HepG2 (cell line): ENCODE measurements around the gene TRIM72. TPM values are rescaled to one million over a fixed set of nuclear protein-coding genes. Genes with fewer than 3 reads are reported as not detected.

Source experiments
- BCL6 ChIP-seq: IDR thresholded peaks from 2 replicates; pipeline ENCODE4 v1.6.1; 2016; ENCODE audit warnings: missing genetic modification reagents, missing compliant biosample characterization
- HMG20B ChIP-seq: conservative IDR thresholded peaks from 2 replicates; pipeline ENCODE4 v1.6.1; 2016; ENCODE audit warnings: missing genetic modification reagents, missing compliant biosample characterization
- MED8 ChIP-seq: sonication (generic); formaldehyde crosslinking; IDR thresholded peaks from 2 replicates; pipeline ENCODE4 v1.8.1; 2023; ENCODE audit warnings: mild to moderate bottlenecking, missing genetic modification reagents; ENCODE audit not compliant: insufficient replicate concordance
- POLR2AphosphoS2 ChIP-seq: IDR thresholded peaks from 2 replicates; pipeline ENCODE4 v1.6.1; 2011; ENCODE audit warnings: low read depth, low read length, improper control_type of control experiment
- RAD21 ChIP-seq: fragments of 450-650 bp; formaldehyde crosslinking; IDR thresholded peaks from 2 replicates; pipeline ENCODE4 v1.5.0; 2020; ENCODE audit warnings: mild to moderate bottlenecking
- RBFOX2 ChIP-seq: fragments of 200-400 bp; formaldehyde crosslinking; IDR thresholded peaks from 2 replicates; pipeline ENCODE4 v1.6.1; 2017; ENCODE audit warnings: low read depth, mild to moderate bottlenecking, low read length
- RBM22 ChIP-seq: fragments of 200-400 bp; formaldehyde crosslinking; optimal IDR thresholded peaks from 2 replicates; pipeline ENCODE3; 2017; ENCODE audit warnings: mild to moderate bottlenecking, low read length, moderate library complexity
- SP140L ChIP-seq: sonication (generic); formaldehyde crosslinking; IDR thresholded peaks from 2 replicates; pipeline ENCODE4 v1.4.0; 2020; ENCODE audit warnings: missing genetic modification reagents, borderline replicate concordance
- ZNF33B ChIP-seq: sonication (generic); formaldehyde crosslinking; IDR thresholded peaks from 2 replicates; pipeline ENCODE4 v1.5.1; 2020; ENCODE audit warnings: mild to moderate bottlenecking, missing genetic modification reagents
- ZNF451 ChIP-seq: sonication (generic); formaldehyde crosslinking; IDR thresholded peaks from 2 replicates; pipeline ENCODE4 v1.5.0; 2020; ENCODE audit warnings: mild to moderate bottlenecking, missing genetic modification reagents
- ZNF468 ChIP-seq: sonication (generic); formaldehyde crosslinking; IDR thresholded peaks from 2 replicates; pipeline ENCODE4 v1.8.0; 2022; ENCODE audit warnings: mild to moderate bottlenecking, moderate library complexity, missing genetic modification reagents
- ZNF530 ChIP-seq: sonication (generic); formaldehyde crosslinking; IDR thresholded peaks from 2 replicates; pipeline ENCODE4 v1.5.0; 2020; ENCODE audit warnings: low read depth, mild to moderate bottlenecking, missing genetic modification reagents
- ZSCAN29 ChIP-seq: sonication (generic); formaldehyde crosslinking; conservative IDR thresholded peaks from 2 replicates; pipeline ENCODE4 v1.4.0; 2020; ENCODE audit warnings: mild to moderate bottlenecking, missing genetic modification reagents
- polyA plus RNA-seq, 8 experiments: library from polyadenylated mRNA; depleted of rRNA in 3 of 8; stranded (reverse) in 7 of 8; unstranded in 1 of 8; fragments of >200 nt; fragmentation: Illumina TruSeq in 4 of 8; extraction: Trizol in 4 of 8; gene quantifications; 2 replicates each; pipeline versions ENCODE4 v1.2.1 to v1.2.3, GENCODE V29; 2011 to 2016; ENCODE audit warnings: low read depth in 4 of 8, missing spikeins in 1 of 8, mixed read lengths in 1 of 8; ENCODE audit not compliant: insufficient read depth in 1 of 8
- total RNA-seq, 5 experiments: library from RNA; depleted of rRNA; stranded (reverse); fragments of >200 nt; fragmentation: Illumina TruSeq; extraction: Trizol; gene quantifications; 2 replicates each; pipeline ENCODE4 v1.2.3, GENCODE V29; 2016; ENCODE audit warnings: low read depth in 1 of 5
- TF ChIP-seq, protein P1 (sequence below): sonication (generic); formaldehyde crosslinking; IDR thresholded peaks from 2 replicates; pipeline ENCODE4 v1.5.1; 2020; ENCODE audit warnings: missing genetic modification reagents, mild to moderate bottlenecking, borderline replicate concordance
- TF ChIP-seq, protein P2 (sequence below): sonication (generic); formaldehyde crosslinking; IDR thresholded peaks from 2 replicates; pipeline ENCODE4 v1.4.0; 2020; ENCODE audit warnings: missing genetic modification reagents
- TF ChIP-seq, protein P3 (sequence below): sonication (generic); formaldehyde crosslinking; IDR thresholded peaks from 2 replicates; pipeline ENCODE4 v1.5.1; 2020; ENCODE audit warnings: missing genetic modification reagents, mild to moderate bottlenecking, borderline replicate concordance
- TF ChIP-seq, protein P4 (sequence below): sonication (generic); formaldehyde crosslinking; IDR thresholded peaks from 2 replicates; pipeline ENCODE4 v1.4.0; 2020; ENCODE audit warnings: mild to moderate bottlenecking, missing genetic modification reagents, borderline replicate concordance

Gene TRIM72
- total and polyA plus RNA-seq, 2 of the 13 experiments (the other 11 are each of a cell fraction or from before 2014, with no cell fraction given), result not detected

DNA sequence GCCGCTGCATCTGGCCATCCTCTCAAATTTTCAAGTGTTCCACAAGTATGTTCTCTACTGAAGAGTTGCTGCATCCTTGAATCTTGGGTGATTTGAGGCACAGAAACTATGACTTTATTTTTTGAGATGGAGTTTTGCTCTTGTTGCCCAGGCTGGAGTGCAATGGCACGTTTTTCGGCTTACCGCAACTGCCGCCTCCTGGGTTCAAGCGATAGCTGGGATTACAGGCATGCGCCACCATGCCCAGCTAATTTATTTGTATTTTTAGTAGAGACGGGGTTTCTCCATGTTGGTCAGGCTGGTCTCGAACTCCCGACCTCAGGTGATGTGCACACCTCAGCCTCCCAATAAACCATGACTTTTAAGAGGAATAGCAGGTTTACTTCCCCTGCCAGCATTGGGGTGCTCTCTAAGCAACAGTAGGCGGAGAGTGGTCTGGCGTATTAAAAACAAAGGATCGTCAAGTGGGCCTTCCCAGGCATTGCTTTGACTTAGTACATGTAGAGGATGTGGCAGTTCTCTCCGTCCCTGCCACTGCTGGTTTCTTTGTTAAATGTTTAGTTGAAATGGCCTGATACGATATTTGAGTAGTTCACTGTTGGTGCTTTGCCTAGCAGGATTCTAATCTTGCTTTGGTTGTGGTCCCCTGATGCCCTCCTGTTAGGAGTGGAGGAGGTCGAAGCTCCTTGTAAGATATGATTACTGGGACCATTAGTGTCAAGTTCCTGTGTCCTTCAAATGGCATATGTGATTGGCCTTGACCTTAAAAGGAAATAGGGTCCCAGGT lies 20.9 kb upstream of the TRIM72 start (continued):
- TF ChIP-seq, protein P1, sequence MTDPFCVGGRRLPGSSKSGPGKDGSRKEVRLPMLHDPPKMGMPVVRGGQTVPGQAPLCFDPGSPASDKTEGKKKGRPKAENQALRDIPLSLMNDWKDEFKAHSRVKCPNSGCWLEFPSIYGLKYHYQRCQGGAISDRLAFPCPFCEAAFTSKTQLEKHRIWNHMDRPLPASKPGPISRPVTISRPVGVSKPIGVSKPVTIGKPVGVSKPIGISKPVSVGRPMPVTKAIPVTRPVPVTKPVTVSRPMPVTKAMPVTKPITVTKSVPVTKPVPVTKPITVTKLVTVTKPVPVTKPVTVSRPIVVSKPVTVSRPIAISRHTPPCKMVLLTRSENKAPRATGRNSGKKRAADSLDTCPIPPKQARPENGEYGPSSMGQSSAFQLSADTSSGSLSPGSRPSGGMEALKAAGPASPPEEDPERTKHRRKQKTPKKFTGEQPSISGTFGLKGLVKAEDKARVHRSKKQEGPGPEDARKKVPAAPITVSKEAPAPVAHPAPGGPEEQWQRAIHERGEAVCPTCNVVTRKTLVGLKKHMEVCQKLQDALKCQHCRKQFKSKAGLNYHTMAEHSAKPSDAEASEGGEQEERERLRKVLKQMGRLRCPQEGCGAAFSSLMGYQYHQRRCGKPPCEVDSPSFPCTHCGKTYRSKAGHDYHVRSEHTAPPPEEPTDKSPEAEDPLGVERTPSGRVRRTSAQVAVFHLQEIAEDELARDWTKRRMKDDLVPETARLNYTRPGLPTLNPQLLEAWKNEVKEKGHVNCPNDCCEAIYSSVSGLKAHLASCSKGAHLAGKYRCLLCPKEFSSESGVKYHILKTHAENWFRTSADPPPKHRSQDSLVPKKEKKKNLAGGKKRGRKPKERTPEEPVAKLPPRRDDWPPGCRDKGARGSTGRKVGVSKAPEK (CRISPR knock-in tag), result no peak
- TF ChIP-seq RAD21, result 0 out of 2 replicates have a peak, but pooled peaks have one; percentile 6
- TF ChIP-seq MED8, result no peak
- TF ChIP-seq BCL6 (CRISPR knock-in tag), result no peak
- no peak for TF ChIP-seq ZNF33B (CRISPR knock-in tag)
- no peak for TF ChIP-seq SP140L (CRISPR knock-in tag)
- peak; percentile 93 for TF ChIP-seq POLR2AphosphoS2
- TF ChIP-seq, protein P2, sequence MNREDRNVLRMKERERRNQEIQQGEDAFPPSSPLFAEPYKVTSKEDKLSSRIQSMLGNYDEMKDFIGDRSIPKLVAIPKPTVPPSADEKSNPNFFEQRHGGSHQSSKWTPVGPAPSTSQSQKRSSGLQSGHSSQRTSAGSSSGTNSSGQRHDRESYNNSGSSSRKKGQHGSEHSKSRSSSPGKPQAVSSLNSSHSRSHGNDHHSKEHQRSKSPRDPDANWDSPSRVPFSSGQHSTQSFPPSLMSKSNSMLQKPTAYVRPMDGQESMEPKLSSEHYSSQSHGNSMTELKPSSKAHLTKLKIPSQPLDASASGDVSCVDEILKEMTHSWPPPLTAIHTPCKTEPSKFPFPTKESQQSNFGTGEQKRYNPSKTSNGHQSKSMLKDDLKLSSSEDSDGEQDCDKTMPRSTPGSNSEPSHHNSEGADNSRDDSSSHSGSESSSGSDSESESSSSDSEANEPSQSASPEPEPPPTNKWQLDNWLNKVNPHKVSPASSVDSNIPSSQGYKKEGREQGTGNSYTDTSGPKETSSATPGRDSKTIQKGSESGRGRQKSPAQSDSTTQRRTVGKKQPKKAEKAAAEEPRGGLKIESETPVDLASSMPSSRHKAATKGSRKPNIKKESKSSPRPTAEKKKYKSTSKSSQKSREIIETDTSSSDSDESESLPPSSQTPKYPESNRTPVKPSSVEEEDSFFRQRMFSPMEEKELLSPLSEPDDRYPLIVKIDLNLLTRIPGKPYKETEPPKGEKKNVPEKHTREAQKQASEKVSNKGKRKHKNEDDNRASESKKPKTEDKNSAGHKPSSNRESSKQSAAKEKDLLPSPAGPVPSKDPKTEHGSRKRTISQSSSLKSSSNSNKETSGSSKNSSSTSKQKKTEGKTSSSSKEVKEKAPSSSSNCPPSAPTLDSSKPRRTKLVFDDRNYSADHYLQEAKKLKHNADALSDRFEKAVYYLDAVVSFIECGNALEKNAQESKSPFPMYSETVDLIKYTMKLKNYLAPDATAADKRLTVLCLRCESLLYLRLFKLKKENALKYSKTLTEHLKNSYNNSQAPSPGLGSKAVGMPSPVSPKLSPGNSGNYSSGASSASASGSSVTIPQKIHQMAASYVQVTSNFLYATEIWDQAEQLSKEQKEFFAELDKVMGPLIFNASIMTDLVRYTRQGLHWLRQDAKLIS (CRISPR knock-in tag), result no peak
- TF ChIP-seq RBM22, result peak; percentile 95
- TF ChIP-seq, protein P3, sequence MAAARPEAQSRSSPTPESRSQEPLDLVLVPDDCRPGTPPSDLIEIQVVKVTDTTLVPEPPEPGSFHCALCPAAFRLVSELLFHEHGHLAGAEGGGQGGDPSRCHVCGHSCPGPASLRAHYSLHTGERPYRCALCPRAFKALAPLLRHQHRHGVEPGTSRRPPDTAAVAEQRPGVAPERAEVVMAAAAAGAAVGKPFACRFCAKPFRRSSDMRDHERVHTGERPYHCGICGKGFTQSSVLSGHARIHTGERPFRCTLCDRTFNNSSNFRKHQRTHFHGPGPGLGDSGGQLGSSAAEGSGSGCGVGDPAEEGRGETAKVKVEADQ (CRISPR knock-in tag), result no peak
- TF ChIP-seq RBFOX2, result peak; percentile 36; the same call in 1 of the 2 replicates
- no peak for TF ChIP-seq ZSCAN29 (CRISPR knock-in tag)
- TF ChIP-seq, protein P4, sequence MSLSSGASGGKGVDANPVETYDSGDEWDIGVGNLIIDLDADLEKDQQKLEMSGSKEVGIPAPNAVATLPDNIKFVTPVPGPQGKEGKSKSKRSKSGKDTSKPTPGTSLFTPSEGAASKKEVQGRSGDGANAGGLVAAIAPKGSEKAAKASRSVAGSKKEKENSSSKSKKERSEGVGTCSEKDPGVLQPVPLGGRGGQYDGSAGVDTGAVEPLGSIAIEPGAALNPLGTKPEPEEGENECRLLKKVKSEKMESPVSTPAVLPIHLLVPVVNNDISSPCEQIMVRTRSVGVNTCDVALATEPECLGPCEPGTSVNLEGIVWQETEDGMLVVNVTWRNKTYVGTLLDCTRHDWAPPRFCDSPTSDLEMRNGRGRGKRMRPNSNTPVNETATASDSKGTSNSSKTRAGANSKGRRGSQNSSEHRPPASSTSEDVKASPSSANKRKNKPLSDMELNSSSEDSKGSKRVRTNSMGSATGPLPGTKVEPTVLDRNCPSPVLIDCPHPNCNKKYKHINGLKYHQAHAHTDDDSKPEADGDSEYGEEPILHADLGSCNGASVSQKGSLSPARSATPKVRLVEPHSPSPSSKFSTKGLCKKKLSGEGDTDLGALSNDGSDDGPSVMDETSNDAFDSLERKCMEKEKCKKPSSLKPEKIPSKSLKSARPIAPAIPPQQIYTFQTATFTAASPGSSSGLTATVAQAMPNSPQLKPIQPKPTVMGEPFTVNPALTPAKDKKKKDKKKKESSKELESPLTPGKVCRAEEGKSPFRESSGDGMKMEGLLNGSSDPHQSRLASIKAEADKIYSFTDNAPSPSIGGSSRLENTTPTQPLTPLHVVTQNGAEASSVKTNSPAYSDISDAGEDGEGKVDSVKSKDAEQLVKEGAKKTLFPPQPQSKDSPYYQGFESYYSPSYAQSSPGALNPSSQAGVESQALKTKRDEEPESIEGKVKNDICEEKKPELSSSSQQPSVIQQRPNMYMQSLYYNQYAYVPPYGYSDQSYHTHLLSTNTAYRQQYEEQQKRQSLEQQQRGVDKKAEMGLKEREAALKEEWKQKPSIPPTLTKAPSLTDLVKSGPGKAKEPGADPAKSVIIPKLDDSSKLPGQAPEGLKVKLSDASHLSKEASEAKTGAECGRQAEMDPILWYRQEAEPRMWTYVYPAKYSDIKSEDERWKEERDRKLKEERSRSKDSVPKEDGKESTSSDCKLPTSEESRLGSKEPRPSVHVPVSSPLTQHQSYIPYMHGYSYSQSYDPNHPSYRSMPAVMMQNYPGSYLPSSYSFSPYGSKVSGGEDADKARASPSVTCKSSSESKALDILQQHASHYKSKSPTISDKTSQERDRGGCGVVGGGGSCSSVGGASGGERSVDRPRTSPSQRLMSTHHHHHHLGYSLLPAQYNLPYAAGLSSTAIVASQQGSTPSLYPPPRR, result no peak
- TF ChIP-seq ZNF451, result no peak
- no peak for TF ChIP-seq ZNF530 (CRISPR knock-in tag)
- TF ChIP-seq ZNF468 (CRISPR knock-in tag), result no peak
- no peak for TF ChIP-seq HMG20B (CRISPR knock-in tag)
